H1 (cell line): ENCODE results near the gene CDC45. TPM values are rescaled to one million over a fixed set of nuclear protein-coding genes. Genes with fewer than 3 reads are reported as not detected.

ENCODE experiments used
- CTCF ChIA-PET: fragments of 300-600 bp; sonication (Branson Sonifier 250); formaldehyde crosslinking; loops from one replicate; lab custom pipeline; 2021; ENCODE audit not compliant: partially characterized antibody; lab: Charles Lee
- POLR2A ChIA-PET: fragments of 300-600 bp; sonication (Branson Sonifier 250); formaldehyde crosslinking; loops from one replicate; lab custom pipeline; 2021; ENCODE audit warnings: inconsistent platforms; ENCODE audit not compliant: partially characterized antibody; lab: Charles Lee
- DNase-seq, 2 experiments: peaks; one replicate each; pipeline versions ENCODE4 v3.0.0 to v3.0.0-alpha.2; 2010 to 2022; ENCODE audit warnings: low spot score in 2 of 2, low read depth in 1 of 2, mixed read lengths in 1 of 2
- FAIRE-seq: peaks from 2 replicates; lab custom pipeline; 2011; peaks lifted over from hg19 to GRCh38; lab: Jason Lieb, UNC
- H2AFZ ChIP-seq: 2 replicates; pipeline ENCODE4 v1.8.1; 2012; ENCODE audit warnings: low read length, inconsistent platforms
- H2AK5ac ChIP-seq: 2 replicates; pipeline ENCODE4 v1.6.1; 2013; ENCODE audit warnings: low read depth, low read length
- H2BK120ac ChIP-seq: replicated peaks from 2 replicates; pipeline ENCODE3; 2013; ENCODE audit warnings: low read depth, low read length, inconsistent platforms
- H2BK12ac ChIP-seq: 2 replicates; pipeline ENCODE4 v1.6.1; 2013; ENCODE audit warnings: low read depth, low read length
- H2BK15ac ChIP-seq: 2 replicates; pipeline ENCODE4 v1.6.1; 2013; ENCODE audit warnings: low read length
- H2BK20ac ChIP-seq: 2 replicates; pipeline ENCODE4 v1.6.1; 2013; ENCODE audit warnings: low read length
- H2BK5ac ChIP-seq: 2 replicates; pipeline ENCODE4 v1.6.1; 2013; ENCODE audit warnings: low read depth, low read length
- H3K14ac ChIP-seq: 2 replicates; pipeline ENCODE4 v1.6.1; 2013; ENCODE audit warnings: inconsistent platforms; ENCODE audit not compliant: insufficient read length
- H3K18ac ChIP-seq: 2 replicates; pipeline ENCODE4 v1.6.1; 2013; ENCODE audit warnings: low read length; ENCODE audit errors: extremely low read depth
- H3K23ac ChIP-seq: 2 replicates; pipeline ENCODE4 v1.6.1; 2013; ENCODE audit warnings: inconsistent platforms; ENCODE audit not compliant: insufficient read length
- H3K23me2 ChIP-seq: 2 replicates; pipeline ENCODE4 v1.6.1; 2013; ENCODE audit warnings: low read depth, low read length
- H3K27ac ChIP-seq: 2 replicates; pipeline ENCODE4 v1.6.1; 2011; ENCODE audit warnings: low read depth, low read length, inconsistent platforms
- H3K27me3 ChIP-seq, 4 experiments: replicated peaks in 1 of 4; 1 replicate in 1 of 4; 2 replicates in 3 of 4; pipeline versions ENCODE4 v1.6.1 to v1.8.1; 2011 to 2013; ENCODE audit warnings: low read length in 3 of 4, mild to moderate bottlenecking in 3 of 4, inconsistent platforms in 2 of 4, mixed read lengths in 2 of 4, moderate library complexity in 1 of 4; ENCODE audit not compliant: control insufficient read depth in 3 of 4, insufficient read depth in 3 of 4; ENCODE audit errors: extremely low read depth in 1 of 4
- H3K36me3 ChIP-seq, 4 experiments: 2 replicates each; pipeline versions ENCODE4 v1.6.1 to v1.8.1; 2011 to 2013; ENCODE audit warnings: mild to moderate bottlenecking in 4 of 4, low read length in 3 of 4, moderate library complexity in 2 of 4, control low read depth in 1 of 4, inconsistent platforms in 1 of 4; ENCODE audit not compliant: insufficient read depth in 4 of 4, control insufficient read depth in 2 of 4
- H3K4ac ChIP-seq: replicated peaks from 2 replicates; pipeline ENCODE3; 2013; ENCODE audit warnings: low read length, low read depth, mixed read lengths, inconsistent platforms; ENCODE audit not compliant: insufficient read length
- H3K4me1 ChIP-seq, 4 experiments: replicated peaks in 1 of 4; 1 replicate in 1 of 4; 2 replicates in 3 of 4; pipeline versions ENCODE4 v1.6.1 to v1.8.1; 2011 to 2013; ENCODE audit warnings: low read length in 3 of 4, inconsistent platforms in 2 of 4, mixed read lengths in 1 of 4; ENCODE audit not compliant: insufficient read depth in 4 of 4, control insufficient read depth in 3 of 4
- H3K4me2 ChIP-seq, 2 experiments: 2 replicates each; pipeline versions ENCODE4 v1.6.1 to v1.8.1; 2011 to 2013; ENCODE audit warnings: low read depth in 2 of 2, low read length in 2 of 2, control low read depth in 1 of 2, inconsistent platforms in 1 of 2, mild to moderate bottlenecking in 1 of 2; ENCODE audit not compliant: insufficient read depth in 1 of 2
- H3K4me3 ChIP-seq, 4 experiments: fragments of 200-600, 300-600 bp in 1 of 4; sonication (generic), shearing (Covaris generic), sonication (Bioruptor Twin) in 1 of 4; 2 replicates each; pipeline versions ENCODE4 v1.5.1 to v1.8.1; 2011 to 2016; ENCODE audit warnings: low read length in 4 of 4, low read depth in 3 of 4, control low read depth in 2 of 4, inconsistent platforms in 2 of 4, mild to moderate bottlenecking in 2 of 4, mixed read lengths in 1 of 4, moderate library complexity in 1 of 4; ENCODE audit not compliant: insufficient read depth in 2 of 4; ENCODE audit errors: extremely low read depth in 1 of 4
- H3K56ac ChIP-seq: replicated peaks from 2 replicates; pipeline ENCODE3; 2013; ENCODE audit warnings: low read depth, mild to moderate bottlenecking, mixed read lengths, low read length, inconsistent platforms; ENCODE audit not compliant: insufficient read length
- H3K79me1 ChIP-seq: 2 replicates; pipeline ENCODE4 v1.6.1; 2013; ENCODE audit warnings: low read depth, low read length, control low read depth
- H3K79me2 ChIP-seq, 2 experiments: 2 replicates each; pipeline versions ENCODE4 v1.6.1 to v1.8.1; 2012 to 2013; ENCODE audit warnings: low read length in 2 of 2, mild to moderate bottlenecking in 2 of 2, inconsistent platforms in 1 of 2; ENCODE audit not compliant: insufficient read depth in 2 of 2, control insufficient read depth in 1 of 2
- H3K9ac ChIP-seq, 4 experiments: replicated peaks in 1 of 4; 1 replicate in 1 of 4; 2 replicates in 3 of 4; pipeline versions ENCODE4 v1.6.1 to v1.8.1; 2011 to 2013; ENCODE audit warnings: low read depth in 3 of 4, low read length in 3 of 4, control low read depth in 2 of 4, mild to moderate bottlenecking in 2 of 4, moderate library complexity in 2 of 4, inconsistent platforms in 1 of 4; ENCODE audit errors: extremely low read depth in 1 of 4
- H3K9me3 ChIP-seq, 2 experiments: 2 replicates each; pipeline versions ENCODE4 v1.6.1 to v1.8.1; 2012 to 2013; ENCODE audit warnings: mild to moderate bottlenecking in 2 of 2, moderate library complexity in 2 of 2, control low read depth in 1 of 2, inconsistent platforms in 1 of 2, low read depth in 1 of 2, low read length in 1 of 2, mixed read lengths in 1 of 2; ENCODE audit not compliant: insufficient read depth in 2 of 2
- H4K20me1 ChIP-seq, 2 experiments: replicated peaks in 1 of 2; 2 replicates each; pipeline versions ENCODE3 to v1.8.1; 2011 to 2013; ENCODE audit warnings: inconsistent platforms in 2 of 2, low read length in 2 of 2, mild to moderate bottlenecking in 1 of 2; ENCODE audit not compliant: insufficient read depth in 2 of 2, control insufficient read depth in 1 of 2
- H4K5ac ChIP-seq: 2 replicates; pipeline ENCODE4 v1.6.1; 2013; ENCODE audit warnings: low read length, low read depth, mixed read lengths, inconsistent platforms; ENCODE audit not compliant: insufficient read length
- H4K8ac ChIP-seq: 2 replicates; pipeline ENCODE4 v1.8.0; 2013; ENCODE audit warnings: mild to moderate bottlenecking, moderate library complexity, low read length, inconsistent platforms; ENCODE audit not compliant: insufficient read depth; ENCODE audit errors: extremely low read depth
- H4K91ac ChIP-seq: replicated peaks from 2 replicates; pipeline ENCODE3; 2013; ENCODE audit warnings: low read length, mixed read lengths, inconsistent platforms; ENCODE audit not compliant: insufficient read length
- ASH2L ChIP-seq: fragments of 200-600, 300-600 bp; sonication (generic); IDR thresholded peaks from one replicate; pipeline ENCODE4 v1.7.1; 2017; ENCODE audit warnings: low read length
- ATF2 ChIP-seq: IDR thresholded peaks from 2 replicates; pipeline ENCODE4 v1.6.1; 2012; ENCODE audit warnings: low read length, inconsistent platforms
- BRCA1 ChIP-seq: IDR thresholded peaks from 2 replicates; pipeline ENCODE4 v1.6.1; 2012; ENCODE audit warnings: low read depth, low read length, improper control_type of control experiment
- CBX8 ChIP-seq: fragments of 300-800, 300-1000 bp; sonication (generic); IDR thresholded peaks from 2 replicates; pipeline ENCODE4 v1.7.1; 2016; ENCODE audit warnings: low read depth, low read length, borderline replicate concordance
- CHD1 ChIP-seq: IDR thresholded peaks from 2 replicates; pipeline ENCODE4 v1.6.1; 2012; ENCODE audit warnings: low read depth, low read length, improper control_type of control experiment
- EZH2 ChIP-seq: fragments of 200-600 bp; sonication (generic); IDR thresholded peaks from 2 replicates; pipeline ENCODE4 v1.7.1; 2012; ENCODE audit warnings: low read depth, mild to moderate bottlenecking, moderate library complexity, low read length, inconsistent platforms; ENCODE audit not compliant: severe bottlenecking
- HDAC6 ChIP-seq: IDR thresholded peaks from one replicate; pipeline ENCODE4 v1.7.1; 2012; ENCODE audit warnings: low read depth, mild to moderate bottlenecking, inconsistent platforms, low read length, moderate library complexity
- KDM1A ChIP-seq: fragments of 200-600, 300-600 bp; sonication (generic); IDR thresholded peaks from 2 replicates; pipeline ENCODE4 v1.7.1; 2016; ENCODE audit warnings: mild to moderate bottlenecking, low read length, borderline replicate concordance
- PHF8 ChIP-seq: fragments of 200-600 bp; sonication (generic); conservative IDR thresholded peaks from 2 replicates; pipeline ENCODE4 v1.7.1; 2012; ENCODE audit warnings: low read depth, mild to moderate bottlenecking, inconsistent platforms, low read length, moderate library complexity
- POLR2A ChIP-seq, 2 experiments: IDR thresholded peaks; 1 replicate in 1 of 2; 2 replicates in 1 of 2; pipeline ENCODE4 v1.6.1; 2011; ENCODE audit warnings: low read depth in 2 of 2, low read length in 2 of 2, mild to moderate bottlenecking in 2 of 2; ENCODE audit errors: control extremely low read depth in 1 of 2
- SAP30 ChIP-seq: fragments of 300-600 bp; sonication (generic); IDR thresholded peaks from 2 replicates; pipeline ENCODE4 v1.7.1; 2012; ENCODE audit warnings: low read length, moderate library complexity, mild to moderate bottlenecking, inconsistent platforms; ENCODE audit not compliant: insufficient read depth, insufficient replicate concordance
- SP2 ChIP-seq: IDR thresholded peaks from 2 replicates; pipeline ENCODE4 v1.6.1; 2012; ENCODE audit warnings: mild to moderate bottlenecking, low read length, inconsistent platforms
- WGBS, 2 experiments: shearing (Covaris generic) in 1 of 2; methylation state at CpG; one replicate each; pipeline versions ENCODE4 v1.1.6 to v1.1.7; 2013 to 2015; ENCODE audit warnings: low lambda C conversion rate in 2 of 2, mixed read lengths in 2 of 2, inconsistent platforms in 1 of 2, low coverage in 1 of 2, missing lambda C conversion rate in 1 of 2; ENCODE audit not compliant: insufficient replicate concordance in 2 of 2, insufficient coverage in 1 of 2, insufficient read length in 1 of 2; ENCODE audit errors: extremely low coverage in 1 of 2, missing lambda C conversion rate in 1 of 2; 5-methylcytosine and 5-hydroxymethylcytosine counted together
- polyA plus RNA-seq, 7 experiments: library from polyadenylated mRNA; depleted of rRNA in 3 of 7; stranded (reverse) in 5 of 7; unstranded in 2 of 7; fragments of >200 nt in 5 of 7; fragments of 200-250 nt in 2 of 7; gene quantifications; 1 replicate in 5 of 7; 2 replicates in 1 of 7; 4 replicates in 1 of 7; pipeline versions ENCODE4 v1.2.1 to v1.2.3, GENCODE V29; 2011 to 2013; ENCODE audit warnings: missing spikeins in 2 of 7, mixed read lengths in 2 of 7
- total RNA-seq: library from RNA; stranded (reverse); fragmentation: NEBNext Ultra II Directional; extraction: Animal tissue kit (Norgen Biotek cat#: 25700); gene quantifications from 2 replicates; pipeline ENCODE4 v1.2.1, GENCODE V29; 2021

Gene CDC45
- total and polyA plus RNA-seq, 2 of the 8 experiments (the other 6 are each of a cell fraction or from before 2014, with no cell fraction given) = 31.9 to 37.7 TPM

- no peak overlapping the region for H2BK15ac ChIP-seq
- H2BK20ac ChIP-seq = no peak overlapping the region
- H3K56ac ChIP-seq = no peak overlapping the region
- H3K23me2 ChIP-seq = no peaks in the 10 kb centered on the region
- H4K8ac ChIP-seq = no peak overlapping the region
- WGBS, 2 experiments = 84% methylated on average over 4 of the region's 4 CpGs; no CpG with 5 or more reads in 1 of the 2 experiments
- H3K79me2 ChIP-seq = no peaks in the 10 kb centered on the region
- no peak overlapping the region for H3K4me3 ChIP-seq
- H2AK5ac ChIP-seq = no peak overlapping the region
- no peaks in the 10 kb centered on the region for H3K4me1 ChIP-seq
- H3K36me3 ChIP-seq = peaks cover 14 to 57% (median 38%) of the 10 kb centered on the region in 4 experiments
- H2BK12ac ChIP-seq = no peak overlapping the region
- H3K23ac ChIP-seq = no peak overlapping the region
- no peak overlapping the region for H3K4ac ChIP-seq
- ChIA-PET CTCF (interaction anchor here (0.9 to 4.6 kb wide), 3 partner anchors 8 to 89 kb away, joined by 3 to 34 read pairs (median 5); no protein-coding TSS in a partner anchor), POLR2A (interaction anchor here (0.7 to 3.4 kb wide), 3 partner anchors 14 to 322 kb away, joined by 3 to 9 read pairs (median 4); partner anchors contain the start of genes CDC45 and UFD1)
- no peak overlapping the region for H2AFZ ChIP-seq
- peaks cover 0 to 10% of the 10 kb centered on the region in 2 experiments for H4K20me1 ChIP-seq
- no peak overlapping the region for H3K18ac ChIP-seq
- H2BK5ac ChIP-seq = no peak overlapping the region
- DNase-seq = no peak
- FAIRE-seq = no peak
- no peak overlapping the region for H4K91ac ChIP-seq
- no peak overlapping the region for H3K27ac ChIP-seq
- no peak overlapping the region for H3K9ac ChIP-seq
- H3K4me2 ChIP-seq = no peak overlapping the region
- no peak overlapping the region for H2BK120ac ChIP-seq
- no peaks in the 10 kb centered on the region for H3K9me3 ChIP-seq
- H4K5ac ChIP-seq = no peak overlapping the region
- peaks cover 2% of the 10 kb centered on the region; the same call in 1 of the 2 replicates for H3K79me1 ChIP-seq
- H3K14ac ChIP-seq = no peak overlapping the region
- H3K27me3 ChIP-seq = no peaks in the 10 kb centered on the region
- no peak for TF ChIP-seq KDM1A
- no peak for TF ChIP-seq HDAC6
- TF ChIP-seq CBX8 = no peak
- TF ChIP-seq PHF8 = no peak
- TF ChIP-seq SAP30 = no peak
- no peak for TF ChIP-seq CHD1
- TF ChIP-seq SP2 = no peak
- no peak for TF ChIP-seq POLR2A (IDR thresholded peaks at IDR 0.05; ENCODE audit: control extremely low read depth in 1 of 2, low read depth in 2 of 2, low read length in 2 of 2)
- no peak for TF ChIP-seq EZH2
- TF ChIP-seq ATF2 = no peak
- TF ChIP-seq BRCA1 = no peak
- no peak for TF ChIP-seq ASH2L
Observed at GRCh38 chr22:19464975-19465374, 14.7 kb upstream of the CDC45 start.
